Neural progenitor cell (in vitro differentiated cells): ENCODE measurements around the gene RYR1. TPM values are rescaled to one million over a fixed set of nuclear protein-coding genes. Genes with fewer than 3 reads are reported as not detected.
A peak's percentile ranks its signal among the peaks of the same experiment; 100 is the strongest.

Experiments
- DNase-seq: peaks from one replicate; pipeline ENCODE4 v3.0.0-alpha.2; 2016; ENCODE audit warnings: low spot score
- H2AFZ ChIP-seq: fragments of 200-600 bp; sonication (generic); replicated peaks from 2 replicates; pipeline ENCODE4 v1.6.1; 2016; ENCODE audit warnings: antibody characterized with exemption
- H3F3A ChIP-seq: fragments of 200-600 bp; sonication (generic); 2 replicates; pipeline ENCODE4 v1.6.1; 2016; ENCODE audit warnings: antibody characterized with exemption, low read depth
- H3K27ac ChIP-seq: fragments of 200-600 bp; sonication (generic); 2 replicates; pipeline ENCODE4 v1.5.1; 2016; ENCODE audit warnings: mild to moderate bottlenecking
- H3K27me3 ChIP-seq: fragments of 200-600 bp; sonication (generic); 2 replicates; pipeline ENCODE4 v1.6.1; 2016; ENCODE audit warnings: mild to moderate bottlenecking, moderate library complexity
- H3K36me3 ChIP-seq: fragments of 200-600 bp; sonication (generic); 2 replicates; pipeline ENCODE4 v1.5.1; 2016
- H3K4me1 ChIP-seq: fragments of 200-600 bp; sonication (generic); 2 replicates; pipeline ENCODE4 v1.6.1; 2016; ENCODE audit warnings: mixed run types
- H3K4me2 ChIP-seq: fragments of 200-600 bp; sonication (generic); 2 replicates; pipeline ENCODE4 v1.6.1; 2016
- H3K4me3 ChIP-seq: fragments of 200-600 bp; sonication (generic); 2 replicates; pipeline ENCODE4 v1.5.1; 2016
- H3K79me2 ChIP-seq: fragments of 200-600 bp; sonication (generic); 2 replicates; pipeline ENCODE4 v1.6.1; 2016; ENCODE audit warnings: low read depth
- H3K9ac ChIP-seq: fragments of 200-600 bp; sonication (generic); 2 replicates; pipeline ENCODE4 v1.6.1; 2016
- H3K9me3 ChIP-seq: fragments of 200-600 bp; sonication (generic); 2 replicates; pipeline ENCODE4 v1.5.1; 2016; ENCODE audit warnings: low read depth
- H4K20me1 ChIP-seq: fragments of 200-600 bp; sonication (generic); 2 replicates; pipeline ENCODE4 v1.6.1; 2016; ENCODE audit warnings: low read depth
- H3K27ac Mint-ChIP-seq: 3 replicates; pipeline ENCODE4 v1.8.0; 2021; ENCODE audit warnings: mixed read lengths
- H3K27me3 Mint-ChIP-seq: 2 replicates; pipeline ENCODE4 v1.8.0; 2022; ENCODE audit warnings: low read depth, mild to moderate bottlenecking, inconsistent platforms, moderate library complexity, mixed read lengths; ENCODE audit not compliant: insufficient read depth
- H3K36me3 Mint-ChIP-seq: 3 replicates; pipeline ENCODE4 v1.8.0; 2021; ENCODE audit warnings: mixed read lengths
- H3K4me1 Mint-ChIP-seq: 3 replicates; pipeline ENCODE4 v1.8.0; 2021; ENCODE audit warnings: mixed read lengths
- H3K4me3 Mint-ChIP-seq: 3 replicates; pipeline ENCODE4 v1.8.0; 2021; ENCODE audit warnings: mild to moderate bottlenecking, moderate library complexity, mixed read lengths
- H3K9me3 Mint-ChIP-seq: 3 replicates; pipeline ENCODE4 v1.8.0; 2020; ENCODE audit warnings: mixed read lengths
- CTCF ChIP-seq: fragments of 200-600 bp; sonication (generic); IDR thresholded peaks from 2 replicates; pipeline ENCODE4 v1.5.1; 2017; ENCODE audit warnings: antibody characterized with exemption, mild to moderate bottlenecking
- EZH2 ChIP-seq: fragments of 200-600 bp; sonication (generic); IDR thresholded peaks from 2 replicates; pipeline ENCODE4 v1.6.1; 2017; ENCODE audit warnings: antibody characterized with exemption, mild to moderate bottlenecking, moderate library complexity
- EZH2phosphoT487 ChIP-seq: fragments of 200-600 bp; sonication (generic); IDR thresholded peaks from 2 replicates; pipeline ENCODE4 v1.6.1; 2017; ENCODE audit warnings: antibody characterized with exemption
- total RNA-seq: library from RNA; depleted of rRNA; stranded (reverse); fragments of >200 nt; gene quantifications from 2 replicates; pipeline ENCODE4 v1.2.3, GENCODE V29; 2015; ENCODE audit warnings: low replicate concordance

Gene RYR1
- total RNA-seq, 1 donor from 2014 or later, result 0.60 TPM

GRCh38 chr19:38399081-38399480 is 34.4 kb upstream of the RYR1 start:
- TF ChIP-seq EZH2 (no peak), EZH2phosphoT487 (no peak), CTCF (no peak)
- H2AFZ ChIP-seq, result no peak overlapping the region
- Mint-ChIP-seq H3K4me1 (peaks cover 3% of the 10 kb centered on the region), H3K27me3 (peaks cover 13% of the 10 kb centered on the region), H3K27ac (no peak overlapping the region), H3K4me3 (no peak overlapping the region), H3K9me3 (peaks cover 7% of the 10 kb centered on the region), H3K36me3 (peaks cover 14% of the 10 kb centered on the region)
- H3K36me3 ChIP-seq, result no peaks in the 10 kb centered on the region
- no peak overlapping the region for H3K4me3 ChIP-seq
- no peak for DNase-seq
- peaks cover 48% of the 10 kb centered on the region for H3K27me3 ChIP-seq
- H3K4me2 ChIP-seq, result no peak overlapping the region
- no peak overlapping the region for H3K27ac ChIP-seq
- H3K79me2 ChIP-seq, result no peaks in the 10 kb centered on the region
- H3K4me1 ChIP-seq, result no peaks in the 10 kb centered on the region
- H3K9me3 ChIP-seq, result no peaks in the 10 kb centered on the region
- no peaks in the 10 kb centered on the region for H4K20me1 ChIP-seq
- no peak overlapping the region for H3K9ac ChIP-seq
- peaks cover 10% of the 10 kb centered on the region for H3F3A ChIP-seq

GRCh38 chr19:38399537-38399936 is 34.0 kb upstream of the RYR1 start:
- no peaks in the 10 kb centered on the region for H3K36me3 ChIP-seq
- no peak overlapping the region for H3K27ac Mint-ChIP-seq

GRCh38 chr19:38400361-38400760 is 33.1 kb upstream of the RYR1 start:
- Mint-ChIP-seq H3K4me1 (peaks cover 3% of the 10 kb centered on the region), H3K27me3 (peaks cover 13% of the 10 kb centered on the region), H3K9me3 (peaks cover 3% of the 10 kb centered on the region), H3K27ac (no peak overlapping the region), H3K36me3 (peaks cover 6% of the 10 kb centered on the region), H3K4me3 (peak overlapping the region; percentile 39)
- no peaks in the 10 kb centered on the region for H3K36me3 ChIP-seq
- H3K9me3 ChIP-seq, result no peaks in the 10 kb centered on the region
- H3F3A ChIP-seq, result peaks cover 10% of the 10 kb centered on the region
- DNase-seq, result no peak
- H2AFZ ChIP-seq, result no peak overlapping the region
- H3K27me3 ChIP-seq, result peaks cover 44% of the 10 kb centered on the region
- H3K4me1 ChIP-seq, result no peaks in the 10 kb centered on the region
- no peak for TF ChIP-seq EZH2
- no peak for TF ChIP-seq EZH2phosphoT487
- no peak for TF ChIP-seq CTCF
- no peak overlapping the region for H3K27ac ChIP-seq
- H4K20me1 ChIP-seq, result no peaks in the 10 kb centered on the region
- H3K9ac ChIP-seq, result no peak overlapping the region
- H3K4me3 ChIP-seq, result no peak overlapping the region
- no peaks in the 10 kb centered on the region for H3K79me2 ChIP-seq
- H3K4me2 ChIP-seq, result no peak overlapping the region

More at GRCh38 chr19:38399537-38399936, 34.0 kb upstream of the RYR1 start:
- H3K4me3 ChIP-seq, result no peak overlapping the region
- H3K9me3 ChIP-seq, result no peaks in the 10 kb centered on the region
- TF ChIP-seq EZH2, result no peak
- no peak for TF ChIP-seq CTCF
- no peak for TF ChIP-seq EZH2phosphoT487
- H3K4me2 ChIP-seq, result no peak overlapping the region
- peaks cover 48% of the 10 kb centered on the region for H3K27me3 ChIP-seq
- peaks cover 10% of the 10 kb centered on the region for H3F3A ChIP-seq
- no peaks in the 10 kb centered on the region for H3K79me2 ChIP-seq
- Mint-ChIP-seq H3K27me3 (peaks cover 13% of the 10 kb centered on the region), H3K36me3 (peaks cover 11% of the 10 kb centered on the region), H3K4me1 (peaks cover 3% of the 10 kb centered on the region), H3K9me3 (peaks cover 7% of the 10 kb centered on the region), H3K4me3 (no peak overlapping the region)
- no peak overlapping the region for H3K27ac ChIP-seq
- H3K4me1 ChIP-seq, result no peaks in the 10 kb centered on the region
- no peak overlapping the region for H2AFZ ChIP-seq
- no peak for DNase-seq
- no peak overlapping the region for H3K9ac ChIP-seq
- H4K20me1 ChIP-seq, result no peaks in the 10 kb centered on the region
